Measurements from ENCODE around the gene ASCC2. TPM values are rescaled to one million over a fixed set of nuclear protein-coding genes. Genes with fewer than 3 reads are reported as not detected.

ASCC2 gene
- total and polyA plus RNA-seq, 2 of the 4 experiments (the other 2 are of a cell fraction): 40.0 to 62.2 TPM

DNA sequence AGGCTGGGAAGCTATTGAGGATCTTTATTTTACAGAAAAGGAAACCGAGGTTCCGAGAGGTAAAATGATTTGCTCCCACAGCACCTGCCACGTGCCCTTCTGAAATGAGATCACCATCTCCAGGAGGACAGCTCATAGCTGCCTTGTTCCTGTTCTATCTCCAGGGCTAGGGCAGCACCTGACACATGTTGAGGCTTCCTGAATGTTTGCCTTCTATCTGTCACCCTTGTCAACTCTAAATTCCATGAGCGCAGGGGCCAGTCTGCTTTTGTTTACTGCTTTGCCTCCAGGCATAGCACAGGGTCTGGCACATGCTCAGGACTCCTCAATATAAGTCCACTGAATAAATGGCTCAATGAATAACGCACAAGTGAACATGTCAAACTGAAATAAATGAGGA lies 24.1 kb downstream of the ASCC2 start:
- Histone ChIP-seq H4K8ac (ENCODE audit: low read depth in 2 of 2, low read length in 2 of 2) (no peak overlapping the region), H4K20me1 (ENCODE audit: insufficient read depth, low read length) (no peaks in the 10 kb centered on the region), H3K79me1 (ENCODE audit: low read depth in 1 of 2, low read length in 2 of 2) (no peaks in the 10 kb centered on the region; a peak in 1 of 4 replicates), H3K4me3 (ENCODE audit: insufficient read depth, low read depth, low read length) (no peak overlapping the region), H3K4me1 (ENCODE audit: control insufficient read depth, insufficient read depth, low read length) (peaks cover 1% of the 10 kb centered on the region; the same call in 1 of the 2 replicates), H2BK120ac (ENCODE audit: low read depth, low read length) (no peak overlapping the region), H3K23ac (ENCODE audit: low read depth, low read length) (no peak overlapping the region), H3K18ac (ENCODE audit: low read depth, low read length) (no peak overlapping the region), H3K56ac (ENCODE audit: extremely low read depth, insufficient read depth, low read length) (no peak overlapping the region), H3K4ac (ENCODE audit: low read depth, low read length) (no peak overlapping the region), H3K36me3 (ENCODE audit: control insufficient read depth, insufficient read depth, low read length) (peaks cover 52% of the 10 kb centered on the region), H3K9me1 (ENCODE audit: insufficient read depth, low read length) (no peaks in the 10 kb centered on the region), H4K91ac (ENCODE audit: insufficient read depth, low read depth, low read length) (no peak overlapping the region), H2BK15ac (ENCODE audit: low read depth, low read length) (no peak overlapping the region), H2AK9ac (replicated peaks; ENCODE audit: low read depth, low read length, poor library complexity) (no peak overlapping the region), H2AFZ (replicated peaks; ENCODE audit: low read length, poor library complexity) (no peak overlapping the region), H2AK5ac (ENCODE audit: low read depth, low read length) (no peak overlapping the region), H3K27me3 (ENCODE audit: control insufficient read depth, insufficient read depth, low read length) (no peaks in the 10 kb centered on the region), H2BK5ac (ENCODE audit: low read depth, low read length, poor library complexity, severe bottlenecking) (no peak overlapping the region), H2BK20ac (ENCODE audit: low read depth, low read length) (no peak overlapping the region), H3K9me3 (ENCODE audit: control insufficient read depth, insufficient read depth, low read length) (no peaks in the 10 kb centered on the region), H3K9ac (ENCODE audit: low read depth, low read length) (no peak overlapping the region), H3K14ac (replicated peaks; ENCODE audit: low read depth, low read length) (no peak overlapping the region), H4K5ac (ENCODE audit: low read depth, low read length) (no peak overlapping the region), H3K27ac (ENCODE audit: insufficient read depth, low read length) (no peak overlapping the region), H3K4me2 (ENCODE audit: low read depth, low read length) (no peak overlapping the region)
- dilution Hi-C loops (cut with HindIII; ENCODE audit: low sequenced_read_pairs, unreplicated experiment): no loop called here
- no CpG with 5 or more reads among the region's 5 CpGs for WGBS, 2 experiments (ENCODE audit: extremely low coverage in 2 of 2, insufficient read length in 1 of 2)
- TF ChIP-seq MAZ (IDR thresholded peaks at IDR 0.05; ENCODE audit: borderline replicate concordance, low read depth, low read length) (no peak), MXI1 (IDR thresholded peaks at IDR 0.05; ENCODE audit: borderline replicate concordance, low read depth, low read length) (no peak), BHLHE40 (IDR thresholded peaks at IDR 0.05; ENCODE audit: low read depth, low read length) (no peak), RAD21 (IDR thresholded peaks at IDR 0.05; ENCODE audit: low read length) (no peak), SMC3 (IDR thresholded peaks at IDR 0.05; ENCODE audit: low read depth, low read length) (no peak), CHD1 (IDR thresholded peaks at IDR 0.05; ENCODE audit: low read depth, low read length) (no peak), RFX5 (IDR thresholded peaks at IDR 0.05; ENCODE audit: low read depth, low read length) (no peak), MAFK (IDR thresholded peaks at IDR 0.05; ENCODE audit: low read depth, low read length) (no peak), NFE2L2 (IDR thresholded peaks at IDR 0.05; ENCODE audit: low read depth, low read length) (no peak), RCOR1 (IDR thresholded peaks at IDR 0.05; ENCODE audit: insufficient replicate concordance, low read length) (no peak), CEBPB (IDR thresholded peaks at IDR 0.05; ENCODE audit: low read depth, low read length) (no peak), POLR2A (IDR thresholded peaks at IDR 0.05; ENCODE audit: low read depth, low read length) (no peak), FOS (IDR thresholded peaks at IDR 0.05; ENCODE audit: low read depth, low read length) (no peak)
- TF ChIP-seq, protein P1, sequence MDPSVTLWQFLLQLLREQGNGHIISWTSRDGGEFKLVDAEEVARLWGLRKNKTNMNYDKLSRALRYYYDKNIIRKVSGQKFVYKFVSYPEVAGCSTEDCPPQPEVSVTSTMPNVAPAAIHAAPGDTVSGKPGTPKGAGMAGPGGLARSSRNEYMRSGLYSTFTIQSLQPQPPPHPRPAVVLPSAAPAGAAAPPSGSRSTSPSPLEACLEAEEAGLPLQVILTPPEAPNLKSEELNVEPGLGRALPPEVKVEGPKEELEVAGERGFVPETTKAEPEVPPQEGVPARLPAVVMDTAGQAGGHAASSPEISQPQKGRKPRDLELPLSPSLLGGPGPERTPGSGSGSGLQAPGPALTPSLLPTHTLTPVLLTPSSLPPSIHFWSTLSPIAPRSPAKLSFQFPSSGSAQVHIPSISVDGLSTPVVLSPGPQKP (IDR thresholded peaks at IDR 0.05; ENCODE audit: borderline replicate concordance, low read depth, low read length): no peak
- TF ChIP-seq, protein P2, sequence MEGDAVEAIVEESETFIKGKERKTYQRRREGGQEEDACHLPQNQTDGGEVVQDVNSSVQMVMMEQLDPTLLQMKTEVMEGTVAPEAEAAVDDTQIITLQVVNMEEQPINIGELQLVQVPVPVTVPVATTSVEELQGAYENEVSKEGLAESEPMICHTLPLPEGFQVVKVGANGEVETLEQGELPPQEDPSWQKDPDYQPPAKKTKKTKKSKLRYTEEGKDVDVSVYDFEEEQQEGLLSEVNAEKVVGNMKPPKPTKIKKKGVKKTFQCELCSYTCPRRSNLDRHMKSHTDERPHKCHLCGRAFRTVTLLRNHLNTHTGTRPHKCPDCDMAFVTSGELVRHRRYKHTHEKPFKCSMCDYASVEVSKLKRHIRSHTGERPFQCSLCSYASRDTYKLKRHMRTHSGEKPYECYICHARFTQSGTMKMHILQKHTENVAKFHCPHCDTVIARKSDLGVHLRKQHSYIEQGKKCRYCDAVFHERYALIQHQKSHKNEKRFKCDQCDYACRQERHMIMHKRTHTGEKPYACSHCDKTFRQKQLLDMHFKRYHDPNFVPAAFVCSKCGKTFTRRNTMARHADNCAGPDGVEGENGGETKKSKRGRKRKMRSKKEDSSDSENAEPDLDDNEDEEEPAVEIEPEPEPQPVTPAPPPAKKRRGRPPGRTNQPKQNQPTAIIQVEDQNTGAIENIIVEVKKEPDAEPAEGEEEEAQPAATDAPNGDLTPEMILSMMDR (conservative IDR thresholded peaks at IDR 0.05; ENCODE audit: low read depth, low read length): no peak
- TF ChIP-seq, protein P3, sequence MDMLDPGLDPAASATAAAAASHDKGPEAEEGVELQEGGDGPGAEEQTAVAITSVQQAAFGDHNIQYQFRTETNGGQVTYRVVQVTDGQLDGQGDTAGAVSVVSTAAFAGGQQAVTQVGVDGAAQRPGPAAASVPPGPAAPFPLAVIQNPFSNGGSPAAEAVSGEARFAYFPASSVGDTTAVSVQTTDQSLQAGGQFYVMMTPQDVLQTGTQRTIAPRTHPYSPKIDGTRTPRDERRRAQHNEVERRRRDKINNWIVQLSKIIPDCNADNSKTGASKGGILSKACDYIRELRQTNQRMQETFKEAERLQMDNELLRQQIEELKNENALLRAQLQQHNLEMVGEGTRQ (IDR thresholded peaks at IDR 0.05; ENCODE audit: low read depth, low read length): no peak
- ATAC-seq (ENCODE audit: low read depth) (no peak), DNase-seq (no peak)
- in situ Hi-C loops (cut with MboI; ENCODE audit: low sequenced_read_pairs): no loop called here
- intact Hi-C loops (cut with micrococcal nuclease): no loop called here
- BruUV-seq (replicated peaks): no TSS peak
- ChIA-PET CTCF (no interaction called here), POLR2A (ENCODE audit: unreplicated experiment) (no interaction called here)

Measured in IMR-90 (cell line).